Vagina (tissue), 2 donors: Measurements from ENCODE around the gene CNST. TPM values are rescaled to one million over a fixed set of nuclear protein-coding genes. Genes with fewer than 3 reads are reported as not detected.

Experiments
- DNase-seq, 2 donors: peaks; one replicate each; pipeline ENCODE4 v3.0.0-alpha.2; 2017; ENCODE audit errors: extremely low spot score in 2 of 2
- H3K27ac ChIP-seq: fragments of 200-600 bp; sonication (generic); one replicate; pipeline ENCODE4 v1.5.1; 2019
- H3K27me3 ChIP-seq: fragments of 200-600 bp; sonication (generic); one replicate; pipeline ENCODE4 v1.5.1; 2019
- H3K36me3 ChIP-seq, 2 donors: fragments of 200-600 bp; sonication (generic); one replicate each; pipeline ENCODE4 v1.5.1; 2017 to 2019
- H3K4me1 ChIP-seq: fragments of 200-600 bp; sonication (generic); one replicate; pipeline ENCODE4 v1.5.1; 2019
- H3K4me3 ChIP-seq, 2 donors: fragments of 200-600 bp; sonication (generic); 1 replicate in 1 of 2; 2 replicates in 1 of 2; pipeline ENCODE4 v1.5.1; 2016 to 2019
- H3K9me3 ChIP-seq: fragments of 200-600 bp; sonication (generic); one replicate; pipeline ENCODE4 v1.5.1; 2019
- POLR2A ChIP-seq, 2 donors: fragments of 450-650 bp; IDR thresholded peaks; one replicate each; pipeline ENCODE4 v1.6.1; 2017; ENCODE audit warnings: antibody characterized with exemption in 2 of 2, mild to moderate bottlenecking in 2 of 2, moderate library complexity in 2 of 2
- POLR2AphosphoS5 ChIP-seq, 2 donors: sonication (generic); formaldehyde crosslinking; IDR thresholded peaks; one replicate each; pipeline ENCODE4 v1.9.0; 2017; ENCODE audit warnings: antibody characterized with exemption in 2 of 2, mild to moderate bottlenecking in 2 of 2, low read depth in 1 of 2; ENCODE audit not compliant: insufficient read depth in 1 of 2
- intact Hi-C: fragments of 100-400 bp; cut with DNase I; formaldehyde crosslinking; loops from one replicate; pipeline ENCODE4 v1.15.1; 2023
- total RNA-seq: library from RNA; depleted of rRNA; stranded (reverse); fragments of >200 nt; gene quantifications from one replicate; pipeline ENCODE4 v1.2.3, GENCODE V29; 2016
- TF ChIP-seq, protein P1 (sequence below), 3 experiments: fragments of 450-650 bp in 2 of 3; fragments of 200-600 bp in 1 of 3; sonication (generic) in 1 of 3; IDR thresholded peaks; one replicate each; pipeline ENCODE4 v1.5.1; 2017 to 2019; ENCODE audit warnings: antibody characterized with exemption in 3 of 3, mild to moderate bottlenecking in 2 of 3, moderate library complexity in 2 of 3

The CNST gene
- total RNA-seq, 1 donor from 2014 or later, result 20.6 TPM

DNA sequence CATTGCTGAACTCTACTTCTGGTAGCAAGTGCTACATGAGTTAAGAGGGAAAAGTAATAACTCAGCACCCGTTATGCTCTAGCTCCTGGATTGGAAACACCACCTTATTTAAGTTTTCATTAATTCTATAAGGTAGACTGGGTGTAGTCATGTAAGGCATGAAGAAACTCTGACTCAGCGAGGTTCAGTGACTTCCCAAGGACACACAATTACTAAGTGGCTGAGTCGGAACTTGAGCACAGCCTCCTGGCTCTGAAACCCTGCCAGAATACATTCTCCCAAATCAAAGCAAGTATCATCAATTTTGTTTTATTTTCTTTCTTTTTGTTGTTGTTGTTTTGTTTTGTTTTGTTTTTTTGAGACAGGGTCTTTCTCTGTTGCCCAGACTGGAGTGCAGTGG is 128.9 kb downstream of the CNST start:
- no peaks in the 10 kb centered on the region for H3K36me3 ChIP-seq
- no peak overlapping the region for H3K27ac ChIP-seq
- peaks cover 19% of the 10 kb centered on the region for H3K4me1 ChIP-seq
- no peak overlapping the region for H3K4me3 ChIP-seq
- no peaks in the 10 kb centered on the region for H3K27me3 ChIP-seq
- H3K9me3 ChIP-seq, result no peaks in the 10 kb centered on the region
- TF ChIP-seq, protein P1, sequence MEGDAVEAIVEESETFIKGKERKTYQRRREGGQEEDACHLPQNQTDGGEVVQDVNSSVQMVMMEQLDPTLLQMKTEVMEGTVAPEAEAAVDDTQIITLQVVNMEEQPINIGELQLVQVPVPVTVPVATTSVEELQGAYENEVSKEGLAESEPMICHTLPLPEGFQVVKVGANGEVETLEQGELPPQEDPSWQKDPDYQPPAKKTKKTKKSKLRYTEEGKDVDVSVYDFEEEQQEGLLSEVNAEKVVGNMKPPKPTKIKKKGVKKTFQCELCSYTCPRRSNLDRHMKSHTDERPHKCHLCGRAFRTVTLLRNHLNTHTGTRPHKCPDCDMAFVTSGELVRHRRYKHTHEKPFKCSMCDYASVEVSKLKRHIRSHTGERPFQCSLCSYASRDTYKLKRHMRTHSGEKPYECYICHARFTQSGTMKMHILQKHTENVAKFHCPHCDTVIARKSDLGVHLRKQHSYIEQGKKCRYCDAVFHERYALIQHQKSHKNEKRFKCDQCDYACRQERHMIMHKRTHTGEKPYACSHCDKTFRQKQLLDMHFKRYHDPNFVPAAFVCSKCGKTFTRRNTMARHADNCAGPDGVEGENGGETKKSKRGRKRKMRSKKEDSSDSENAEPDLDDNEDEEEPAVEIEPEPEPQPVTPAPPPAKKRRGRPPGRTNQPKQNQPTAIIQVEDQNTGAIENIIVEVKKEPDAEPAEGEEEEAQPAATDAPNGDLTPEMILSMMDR (IDR thresholded peaks at IDR 0.05), result no peak
- no peak for DNase-seq
- intact Hi-C loops, result loop anchor here (5.0 kb wide), 2 partner anchors 48 to 198 kb away; no protein-coding TSS in a partner anchor

DNA sequence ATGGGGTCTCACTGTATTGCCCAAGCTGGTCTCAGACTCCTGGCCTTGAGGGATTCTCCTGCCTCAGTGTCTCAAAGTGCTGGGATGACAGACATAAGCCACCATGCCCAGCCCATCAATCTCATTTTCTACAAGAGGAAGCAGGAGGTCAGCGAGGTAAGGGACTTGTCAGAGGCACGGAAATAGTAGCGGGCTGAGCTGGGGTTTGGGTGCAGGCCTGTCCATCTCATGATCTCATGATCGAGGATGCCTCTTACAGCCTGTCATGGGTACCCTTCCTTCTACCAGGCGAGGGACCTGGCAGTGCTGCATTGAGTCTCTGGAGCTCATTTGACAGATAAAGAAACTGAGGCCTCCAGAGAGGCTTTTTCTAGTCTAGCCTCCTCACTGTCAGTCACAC is 129.4 kb downstream of the CNST start:
- no peak overlapping the region for H3K4me3 ChIP-seq
- H3K27me3 ChIP-seq, result no peaks in the 10 kb centered on the region
- no peaks in the 10 kb centered on the region for H3K36me3 ChIP-seq
- TF ChIP-seq POLR2A (IDR thresholded peaks at IDR 0.05), result no peak
- no peak for TF ChIP-seq POLR2AphosphoS5 (IDR thresholded peaks at IDR 0.05; ENCODE audit: insufficient read depth in 1 of 2, low read depth in 1 of 2)
- TF ChIP-seq, protein P1 (IDR thresholded peaks at IDR 0.05), result no peak
- H3K9me3 ChIP-seq, result no peaks in the 10 kb centered on the region
- DNase-seq, result no peak
- peaks cover 18% of the 10 kb centered on the region for H3K4me1 ChIP-seq
- no peak overlapping the region for H3K27ac ChIP-seq
- intact Hi-C loops, result loop anchor here (5.0 kb wide), 2 partner anchors 48 to 198 kb away; no protein-coding TSS in a partner anchor

DNA sequence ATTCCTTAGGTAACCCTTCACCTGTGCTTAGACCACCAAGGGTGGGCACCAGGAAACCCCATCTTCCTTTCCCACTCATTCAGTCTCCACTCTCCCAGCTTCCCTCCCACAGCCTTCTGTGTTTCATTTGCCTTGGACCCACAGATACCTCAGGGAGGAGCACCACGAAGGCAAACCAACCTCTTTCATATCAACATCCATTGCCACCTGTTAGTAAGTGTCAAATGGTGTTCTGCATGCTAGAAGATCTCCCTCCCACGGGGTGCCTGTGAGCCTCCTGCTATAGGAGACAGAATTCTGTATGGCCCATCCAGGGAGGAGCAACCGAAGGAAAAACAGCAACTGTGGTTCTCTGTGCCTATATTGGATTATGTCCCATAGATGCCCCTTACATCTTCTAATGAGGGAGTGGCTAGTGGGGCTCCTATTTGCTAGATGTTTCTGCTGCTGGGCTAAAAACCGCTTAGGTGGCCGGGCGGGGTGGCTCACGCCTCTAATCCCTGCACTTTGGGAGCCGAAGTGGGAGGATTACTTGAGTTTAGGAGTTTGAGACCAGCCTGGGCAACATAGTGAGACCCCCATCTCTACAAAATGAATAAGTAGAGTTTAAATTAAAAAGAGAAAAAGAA is 132.3 kb downstream of the CNST start:
- Histone ChIP-seq H3K27ac (peak overlapping the region; percentile 64), H3K4me1 (peaks cover 18% of the 10 kb centered on the region), H3K9me3 (no peaks in the 10 kb centered on the region), H3K4me3 (peak overlapping the region; percentile 33 to 45), H3K36me3 (no peaks in the 10 kb centered on the region), H3K27me3 (no peaks in the 10 kb centered on the region)
- no peak for TF ChIP-seq POLR2A (IDR thresholded peaks at IDR 0.05)
- TF ChIP-seq POLR2AphosphoS5 (IDR thresholded peaks at IDR 0.05; ENCODE audit: insufficient read depth in 1 of 2, low read depth in 1 of 2), result no peak
- TF ChIP-seq, protein P1 (IDR thresholded peaks at IDR 0.05), result no peak
- intact Hi-C loops, result loop anchor here (5.0 kb wide), 2 partner anchors 51 to 201 kb away; no protein-coding TSS in a partner anchor
- no peak for DNase-seq

DNA sequence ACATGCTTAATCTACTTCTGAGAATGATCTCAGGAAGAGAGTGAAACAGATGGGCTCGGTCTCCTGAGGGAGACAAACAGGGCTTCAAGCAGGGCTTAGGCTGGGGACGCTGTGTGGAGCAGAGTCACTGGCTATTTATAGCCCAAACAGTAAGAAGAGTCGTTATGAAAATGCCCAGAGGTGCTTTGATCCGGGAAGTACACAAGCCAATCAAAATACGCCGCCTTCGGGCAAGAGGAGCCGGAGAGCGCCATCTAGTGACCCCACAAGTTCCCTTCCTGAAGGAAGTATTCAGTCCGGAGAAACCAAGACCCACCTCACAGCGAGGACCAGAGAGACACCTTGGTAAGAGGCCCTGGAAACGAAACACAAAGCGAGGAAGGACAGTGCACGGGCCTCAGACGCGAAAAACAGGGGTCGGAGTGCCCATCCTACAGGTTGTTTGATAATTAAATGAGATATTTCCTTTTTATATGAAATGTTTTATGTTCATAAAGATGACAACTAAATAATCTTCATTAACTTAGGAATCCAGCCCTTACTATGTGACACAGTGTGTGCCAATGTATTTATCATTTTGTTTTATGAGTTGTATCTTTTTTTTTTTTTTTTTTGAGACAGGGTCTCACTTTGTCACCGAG is 133.0 kb downstream of the CNST start:
- Histone ChIP-seq H3K27me3 (no peaks in the 10 kb centered on the region), H3K9me3 (no peaks in the 10 kb centered on the region), H3K4me1 (peaks cover 18% of the 10 kb centered on the region), H3K27ac (peak overlapping the region; percentile 64), H3K36me3 (no peaks in the 10 kb centered on the region), H3K4me3 (peak overlapping the region; percentile 33 to 45)
- intact Hi-C loops, result loop anchor here (5.0 kb wide), 2 partner anchors 52 to 202 kb away; no protein-coding TSS in a partner anchor
- TF ChIP-seq POLR2AphosphoS5 (IDR thresholded peaks at IDR 0.05; ENCODE audit: insufficient read depth in 1 of 2, low read depth in 1 of 2) (peak in 1 of 2 donors; percentile 73), POLR2A (IDR thresholded peaks at IDR 0.05) (no peak)
- TF ChIP-seq, protein P1 (IDR thresholded peaks at IDR 0.05), result peak; percentile 61 to 73 (median 62)
- DNase-seq, result no peak

DNA sequence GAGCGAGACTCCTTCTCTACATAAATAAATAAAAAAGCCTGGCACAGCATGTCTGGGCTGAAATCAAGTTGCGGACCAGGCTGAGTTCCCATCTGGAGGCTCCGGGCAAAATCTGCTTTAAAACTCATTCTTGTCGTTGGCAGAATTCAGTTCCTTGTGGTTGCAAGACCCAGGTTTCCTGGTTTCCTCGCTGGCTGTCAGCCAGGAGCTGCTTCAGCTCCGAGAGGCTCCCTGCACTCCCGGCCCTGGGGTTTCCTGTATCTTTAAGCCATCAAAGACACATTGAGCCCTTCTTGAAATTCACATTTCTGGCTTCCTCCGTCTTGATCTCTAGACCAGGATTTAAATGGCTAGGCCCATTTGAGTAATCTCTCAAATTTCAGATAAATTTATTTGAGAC is 137.3 kb downstream of the CNST start:
- no peak for DNase-seq
- Histone ChIP-seq H3K4me1 (peaks cover 10% of the 10 kb centered on the region), H3K36me3 (no peaks in the 10 kb centered on the region), H3K27me3 (no peaks in the 10 kb centered on the region), H3K9me3 (no peaks in the 10 kb centered on the region), H3K27ac (no peak overlapping the region), H3K4me3 (no peak overlapping the region)
- TF ChIP-seq, protein P1 (IDR thresholded peaks at IDR 0.05), result no peak
- TF ChIP-seq POLR2A (IDR thresholded peaks at IDR 0.05), result no peak
- TF ChIP-seq POLR2AphosphoS5 (IDR thresholded peaks at IDR 0.05; ENCODE audit: insufficient read depth in 1 of 2, low read depth in 1 of 2), result no peak
- intact Hi-C loops, result no loop called here
